Stimulated activated CD8-positive, alpha-beta memory T cell treated with anti-CD3 and anti-CD28 coated beads, Interleukin-12 subunit alpha, Interleukin-12 subunit beta, amount 100 ng/mL, for 24 hours (primary cell): ENCODE results near the gene CHCT1.
"Not testable (repeated sequence)": the region's sequence is repeated elsewhere in the genome, so short reads cannot be mapped to it uniquely, and the experiment has no call there.

Experiments
- DNase-seq: peaks from one replicate; pipeline ENCODE4 v3.0.0-alpha.2; 2020; ENCODE audit errors: extremely low read depth

CHCT1 gene

DNA sequence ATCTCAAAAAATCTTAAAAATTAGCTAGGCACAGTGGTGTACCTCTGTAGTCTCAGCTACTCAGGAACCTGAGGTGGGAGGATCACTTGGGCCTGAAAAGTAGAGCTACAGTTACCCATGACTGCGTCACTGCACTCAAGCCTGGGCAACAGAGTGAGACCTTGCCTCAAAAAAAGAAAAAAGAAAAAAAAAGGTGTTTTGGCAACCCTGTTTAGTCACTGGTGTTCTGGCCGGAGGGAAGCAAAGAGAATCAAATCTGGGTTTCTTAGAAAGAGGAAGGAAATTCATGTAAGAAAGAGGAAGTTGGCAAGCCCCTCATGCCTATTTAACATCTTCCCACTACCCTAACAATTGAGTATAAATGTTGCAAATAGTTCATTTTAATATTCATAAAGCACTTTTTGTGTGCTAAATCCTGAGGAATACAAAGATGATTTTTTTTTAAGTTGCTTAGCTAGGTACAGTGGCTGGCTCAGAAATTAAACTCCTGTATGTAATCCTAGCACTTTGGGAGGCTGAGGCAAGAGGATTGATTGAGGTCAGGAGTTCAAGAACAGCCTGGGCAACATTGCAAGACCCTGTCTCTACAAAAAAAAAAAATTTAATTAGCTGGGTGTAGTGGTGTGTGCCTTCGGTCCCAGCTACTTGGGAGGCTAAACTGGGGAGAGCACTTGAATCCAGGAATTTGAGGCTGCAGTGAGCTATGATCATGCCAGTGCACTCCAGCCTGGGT is 23.9 kb upstream of the CHCT1 start:
- no peak for DNase-seq

- DNase-seq, result no peak
These were observed 20.5 kb upstream of the CHCT1 start for GRCh38 chr17:60401819-60402218.

DNA sequence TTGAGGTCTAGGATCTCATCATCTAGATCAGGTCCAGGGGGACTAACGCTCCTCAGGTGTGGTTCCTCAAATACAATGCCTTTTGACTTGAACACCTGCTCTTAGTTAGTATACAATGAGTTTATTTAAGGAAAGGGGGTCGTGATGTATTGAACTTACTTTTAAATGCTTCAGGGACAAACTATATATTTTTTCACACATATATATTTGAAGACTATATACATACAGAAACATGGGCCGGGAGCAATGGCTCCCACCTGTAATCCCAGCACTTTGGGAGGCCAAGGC is 18.8 kb upstream of the CHCT1 start:
- DNase-seq, result no peak

DNA sequence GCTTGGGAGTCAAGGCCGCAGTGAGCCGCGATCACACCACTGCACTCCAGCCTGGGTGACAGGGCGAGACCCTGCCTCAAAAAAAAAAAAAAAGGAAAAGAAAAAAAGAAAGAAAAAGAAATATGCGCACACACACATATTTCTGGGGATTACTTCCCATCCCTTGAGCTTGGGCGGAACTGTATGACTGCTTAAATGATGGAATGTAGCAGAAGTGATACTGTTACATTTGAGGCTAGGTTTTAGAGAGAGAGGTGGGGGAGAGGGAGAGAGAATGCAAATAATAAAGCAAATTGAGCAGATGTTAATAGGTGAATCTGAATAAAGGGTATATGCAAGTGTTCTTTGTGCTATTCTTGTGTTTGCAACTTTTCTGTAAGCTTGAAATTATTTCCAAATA is 18.3 kb upstream of the CHCT1 start:
- DNase-seq, result no peak

DNA sequence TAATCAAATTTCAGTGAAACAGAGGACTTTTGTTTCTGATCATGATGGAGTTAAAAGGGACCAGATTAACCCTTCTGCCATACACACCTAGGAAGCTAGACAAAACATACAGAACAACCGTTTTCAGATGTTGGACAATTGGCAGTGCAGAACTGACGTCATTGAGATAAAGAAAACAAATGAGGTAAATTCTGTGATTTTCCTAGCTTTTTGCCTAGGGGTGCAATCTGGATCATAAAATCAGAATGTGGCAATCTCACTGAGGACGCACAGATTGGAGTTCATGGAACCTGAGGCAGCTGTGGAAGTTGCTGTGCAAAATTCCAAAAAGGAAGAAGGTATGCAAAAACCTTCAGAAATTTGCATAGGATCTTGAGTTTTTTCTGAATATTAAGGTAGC is 15.4 kb upstream of the CHCT1 start:
- DNase-seq, result no peak

GRCh38 chr17:60410001-60410400 is 12.3 kb upstream of the CHCT1 start:
- no peak for DNase-seq

- DNase-seq, result no peak
These were observed 9.6 kb upstream of the CHCT1 start for GRCh38 chr17:60412701-60413100.

GRCh38 chr17:60415146-60415545 is 7.1 kb upstream of the CHCT1 start:
- DNase-seq, result no peak

DNA sequence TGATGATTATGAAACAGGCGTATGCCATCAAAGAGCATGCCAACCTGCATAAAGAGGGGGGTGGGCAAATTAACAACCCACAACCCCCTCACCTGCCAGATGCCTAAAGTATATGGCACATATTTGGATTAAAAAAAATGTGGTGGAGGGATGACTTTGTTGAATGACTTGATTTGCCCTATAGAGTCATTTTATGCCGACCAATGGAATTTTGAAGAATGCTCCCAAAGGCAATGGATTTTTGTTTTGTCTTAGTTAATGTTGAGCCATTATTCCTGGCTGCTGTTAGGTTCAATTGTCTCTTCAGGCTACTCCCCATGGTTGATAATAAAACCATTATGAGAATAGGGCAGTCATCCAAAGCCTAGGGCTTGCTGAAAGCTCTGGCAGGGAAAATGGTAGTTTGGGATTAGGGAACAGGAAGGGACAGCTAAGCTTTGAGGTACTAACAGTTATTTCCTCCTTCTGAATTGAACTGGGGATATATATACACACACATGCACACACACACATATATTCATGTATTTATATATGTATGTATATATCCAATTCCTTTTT is 5.8 kb upstream of the CHCT1 start:
- no peak for DNase-seq

DNA sequence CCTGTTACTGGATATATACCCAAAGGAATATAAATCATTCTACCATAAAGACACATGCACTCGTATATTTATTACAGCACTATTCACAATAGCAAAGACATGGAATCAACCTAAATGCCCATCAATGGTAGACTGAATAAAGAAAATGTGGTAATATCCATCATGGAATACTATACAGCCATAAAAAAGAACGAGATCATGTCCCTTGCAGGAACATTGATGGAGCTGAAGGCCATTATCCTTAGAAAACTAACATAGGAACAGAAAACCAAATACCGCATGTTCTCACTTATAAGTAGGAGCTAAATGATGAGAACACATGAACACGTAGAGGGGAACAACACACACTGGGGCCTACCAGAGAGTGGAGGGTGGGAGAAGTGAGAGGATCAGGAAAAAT is 3.3 kb upstream of the CHCT1 start:
- not testable (repeated sequence) for DNase-seq

DNA sequence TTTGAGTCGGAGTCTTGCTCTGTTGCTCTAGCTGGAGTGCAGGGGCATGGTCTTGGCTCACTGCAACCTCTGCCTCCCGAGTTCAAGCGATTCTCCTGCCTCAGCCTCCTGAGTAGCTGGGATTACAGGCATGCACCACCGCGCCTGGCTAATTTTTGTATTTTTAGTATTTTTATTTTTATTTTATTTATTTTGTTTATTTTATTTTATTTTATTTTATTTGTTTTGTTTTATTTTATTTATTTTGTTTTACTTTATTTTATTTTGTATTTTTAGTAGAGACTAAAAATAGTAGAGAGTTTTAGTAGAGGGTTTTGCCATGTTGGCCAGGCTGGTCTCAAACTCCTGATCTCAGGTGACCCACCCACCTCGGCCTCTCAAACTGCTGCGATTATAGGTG is 2.4 kb upstream of the CHCT1 start:
- not testable (repeated sequence) for DNase-seq

DNA sequence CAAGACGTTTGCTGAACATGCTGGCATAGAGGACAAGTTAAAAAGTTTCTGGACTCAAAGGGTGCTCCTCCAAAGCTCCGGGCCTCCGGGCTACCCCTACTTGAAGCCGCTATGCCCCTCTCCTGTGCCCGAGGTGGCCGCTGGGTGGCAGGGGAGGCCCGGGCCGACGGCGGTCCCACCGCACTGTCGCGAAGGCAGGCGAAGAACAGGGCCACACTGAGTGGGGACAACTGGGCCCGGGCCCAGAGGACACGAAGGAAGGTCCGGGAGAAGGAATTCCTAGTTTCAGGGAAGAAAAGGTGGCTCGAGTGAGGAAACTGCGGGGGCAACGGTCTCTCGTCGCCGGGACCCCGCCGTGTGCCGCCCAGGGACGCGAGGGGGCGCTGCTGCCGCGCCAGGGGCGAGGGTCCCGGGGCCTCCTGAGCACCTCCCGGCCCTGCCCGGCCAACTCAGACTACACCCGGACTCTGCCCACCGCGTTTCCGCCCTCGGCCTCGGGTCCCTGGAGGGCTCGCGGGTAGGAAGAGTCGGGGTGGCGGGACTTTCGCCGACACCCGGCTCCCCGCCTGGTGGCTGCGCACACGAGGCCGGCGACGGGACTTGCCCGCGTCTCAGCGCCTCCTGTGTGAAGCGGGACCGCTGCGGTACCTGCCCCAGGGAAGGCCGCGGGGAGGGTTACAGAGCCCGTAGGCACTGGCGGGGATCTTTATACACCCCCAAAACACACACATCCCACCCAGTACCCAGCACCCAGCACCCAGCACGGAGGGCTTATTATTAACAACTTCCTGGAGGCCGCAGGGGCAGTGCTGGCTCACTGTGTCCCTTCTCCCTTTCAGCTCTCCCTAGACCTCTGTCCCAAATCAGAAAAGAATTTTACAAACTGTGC is 772 bp upstream of the CHCT1 start:
- peak; percentile 36 for DNase-seq

- DNase-seq, result no peak
These were observed 1.6 kb downstream of the CHCT1 start for GRCh38 chr17:60423865-60424264.

- DNase-seq, result no peak
These were observed 3.3 kb downstream of the CHCT1 start for GRCh38 chr17:60425626-60426025.

DNA sequence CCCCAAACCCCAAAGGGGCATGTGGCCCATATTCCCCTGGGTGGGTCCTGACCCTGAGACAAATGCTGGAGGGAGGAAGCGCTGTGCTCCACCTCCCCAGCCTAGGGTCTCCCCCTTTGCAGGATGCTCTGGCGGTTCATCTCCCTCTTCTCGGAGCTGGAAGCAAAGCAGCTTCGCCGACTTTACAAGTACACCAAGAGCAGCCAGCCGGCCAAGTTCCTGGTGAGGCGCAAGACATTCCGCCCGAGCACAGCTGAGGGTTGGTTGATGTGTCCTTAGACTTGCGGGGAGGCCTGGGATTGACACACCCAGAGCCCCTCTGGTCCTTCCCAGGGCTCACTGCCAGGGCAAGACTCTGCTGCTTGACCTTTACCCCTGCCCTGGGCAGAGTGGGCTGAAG is 4.3 kb downstream of the CHCT1 start:
- DNase-seq, result no peak

- not testable (repeated sequence) for DNase-seq
These were observed 6.2 kb downstream of the CHCT1 start for GRCh38 chr17:60428491-60428890.

DNA sequence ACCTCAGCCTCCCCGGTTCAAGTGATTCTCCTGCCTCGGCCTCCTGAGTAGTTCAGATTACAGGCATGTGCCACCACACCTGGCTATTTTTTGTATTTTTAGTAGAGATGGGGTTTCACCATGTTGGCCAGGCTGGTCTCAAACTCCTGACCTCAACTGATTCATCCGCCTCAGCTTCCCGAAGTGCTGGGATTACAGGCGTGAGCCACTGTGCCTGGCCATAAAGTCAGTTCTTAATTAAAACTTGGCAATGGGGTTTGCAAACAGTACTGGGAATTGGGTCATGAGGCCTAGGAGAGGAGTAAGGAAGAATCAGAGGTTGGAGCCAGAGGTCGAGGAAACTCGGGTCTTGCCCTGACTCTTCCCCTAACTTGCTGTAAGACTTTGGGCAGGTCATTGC is 8.3 kb downstream of the CHCT1 start:
- not testable (repeated sequence) for DNase-seq

DNA sequence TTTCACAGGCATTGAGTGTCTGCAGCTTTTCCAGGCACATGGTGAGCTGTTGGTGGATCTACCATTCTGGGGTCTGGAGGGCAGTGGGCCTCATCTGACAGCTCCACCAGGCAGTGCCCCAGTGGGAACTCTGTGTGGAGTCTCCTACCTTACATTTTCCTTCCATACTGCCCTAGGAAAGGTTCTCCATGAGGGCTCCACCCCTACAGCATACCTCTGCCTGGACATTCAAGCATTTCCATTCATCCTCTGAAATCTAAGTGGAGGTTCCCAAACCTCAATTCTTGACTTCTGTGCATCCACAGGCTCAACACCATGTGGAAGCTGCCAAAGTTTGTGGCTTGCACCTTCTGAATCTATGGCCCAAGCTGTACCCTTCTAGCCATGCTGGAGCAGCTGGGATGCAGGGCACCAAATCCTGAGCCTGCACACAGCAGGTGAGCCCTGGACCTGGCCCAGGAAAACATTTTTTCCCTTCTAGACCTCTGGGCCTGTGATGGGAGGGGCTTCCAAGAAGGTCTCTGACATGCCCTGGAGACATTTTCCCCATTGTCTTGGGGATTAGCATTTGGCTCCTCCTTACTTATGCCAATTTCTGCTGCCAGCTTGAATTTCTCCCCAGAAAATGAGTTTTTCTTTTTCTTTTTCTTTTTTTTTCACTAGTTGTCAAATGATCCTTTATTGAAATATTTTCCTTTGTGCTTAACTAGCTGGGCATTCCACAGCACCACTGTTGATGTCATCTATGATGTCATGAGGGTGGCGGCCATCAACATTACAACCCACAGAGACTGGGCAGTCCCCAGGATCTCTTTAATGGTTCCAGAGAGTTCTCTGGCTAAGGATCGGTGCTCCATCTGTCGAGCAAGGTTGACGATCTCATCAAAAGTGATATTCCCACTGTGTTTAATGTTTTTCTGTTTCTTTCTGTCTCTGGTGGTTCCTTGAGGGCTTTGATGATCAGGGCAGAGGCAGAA is 11.0 kb downstream of the CHCT1 start:
- not testable (repeated sequence) for DNase-seq

DNA sequence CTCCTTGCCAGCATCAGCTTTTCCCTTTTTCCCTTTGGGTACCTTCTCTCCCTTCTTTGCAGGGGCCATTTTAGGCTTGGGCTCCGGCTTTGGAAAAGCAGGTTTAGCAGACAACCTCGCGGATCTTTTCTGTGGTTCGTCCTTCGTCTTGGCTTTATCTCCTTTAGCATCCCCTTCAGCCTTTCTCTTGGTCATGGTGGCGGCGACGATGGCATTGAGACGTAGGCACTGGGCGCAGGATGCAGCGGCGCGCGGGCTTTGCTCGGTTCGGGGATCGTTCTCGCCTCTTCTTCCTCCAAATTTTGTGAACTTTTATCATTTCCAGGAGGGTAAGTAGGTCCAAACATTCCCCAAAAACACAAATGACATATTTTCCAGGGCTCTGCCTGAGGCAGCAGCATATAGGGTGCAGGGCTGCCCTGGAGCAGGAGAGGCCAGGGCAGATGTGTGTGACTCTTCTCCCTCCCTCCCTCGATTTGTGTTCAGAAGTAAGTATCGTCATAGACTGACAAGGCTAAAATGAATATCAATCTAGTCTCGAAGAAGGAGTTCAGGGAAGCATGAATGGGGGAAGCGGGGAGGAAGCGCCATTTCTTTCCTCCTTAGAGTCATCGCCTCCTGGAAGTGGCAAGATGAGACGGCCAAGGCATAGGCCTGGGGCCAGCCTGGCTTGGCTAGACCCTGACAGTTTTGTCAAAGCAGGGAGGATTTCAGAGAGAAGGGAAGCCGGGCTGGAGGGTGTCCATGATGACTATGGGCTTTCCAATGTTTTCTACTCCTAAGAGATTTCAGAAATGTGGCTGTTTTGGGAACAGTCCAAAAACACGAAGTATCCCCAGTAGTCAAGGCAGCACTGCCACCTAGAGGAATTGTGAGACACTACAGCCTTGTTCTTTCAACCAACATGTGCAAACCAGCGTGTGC is 13.2 kb downstream of the CHCT1 start:
- no peak for DNase-seq

DNA sequence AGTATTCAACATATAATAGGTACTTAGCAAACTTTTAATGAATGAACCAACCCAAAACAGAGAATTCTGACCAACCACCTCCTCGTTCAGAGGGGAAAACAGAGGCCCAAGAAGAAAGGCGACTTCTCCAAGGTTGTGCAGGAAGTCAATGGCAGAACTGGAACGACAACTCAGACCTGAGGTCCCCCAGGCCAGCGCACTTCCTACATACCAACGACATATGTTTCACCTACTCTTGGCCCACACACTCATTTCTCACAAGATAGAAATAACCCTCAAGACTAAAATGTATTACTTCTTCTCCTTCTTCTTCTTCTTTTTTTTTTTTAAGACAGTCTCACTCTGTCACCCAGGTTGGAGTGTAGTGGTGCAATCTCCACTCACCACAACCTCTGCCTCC is 14.4 kb downstream of the CHCT1 start:
- DNase-seq, result no peak

GRCh38 chr17:60439501-60439900 is 17.2 kb downstream of the CHCT1 start:
- DNase-seq, result no peak
